ENCODE data around the gene LTBP3.

The LTBP3 gene

GRCh38 chr11:65598258-65598699 lies 40.1 kb upstream of the LTBP3 start:
- no peak for DNase-seq (ENCODE audit: low read depth)
- no peak overlapping the region for H3K4me3 ChIP-seq (ENCODE audit: low read depth, low read length)
- TF ChIP-seq CTCF (IDR thresholded peaks at IDR 0.05; ENCODE audit: low read depth, low read length) (no peak), MYC (IDR thresholded peaks at IDR 0.05; ENCODE audit: low read depth, low read length) (no peak), MAX (IDR thresholded peaks at IDR 0.05; ENCODE audit: low read depth, low read length) (no peak)

GRCh38 chr11:65596520-65596919 lies 38.4 kb upstream of the LTBP3 start:
- DNase-seq (ENCODE audit: low read depth), result no peak
- H3K4me3 ChIP-seq (ENCODE audit: low read depth, low read length), result no peak overlapping the region
- TF ChIP-seq POLR2A (IDR thresholded peaks at IDR 0.05; ENCODE audit: extremely low read depth, insufficient read length) (no peak), MYC (IDR thresholded peaks at IDR 0.05; ENCODE audit: low read depth, low read length) (no peak), CTCF (IDR thresholded peaks at IDR 0.05; ENCODE audit: low read depth, low read length) (no peak), MAX (IDR thresholded peaks at IDR 0.05; ENCODE audit: low read depth, low read length) (no peak)

- DNase-seq (ENCODE audit: low read depth), result no peak
- TF ChIP-seq MYC (IDR thresholded peaks at IDR 0.05; ENCODE audit: low read depth, low read length) (no peak), MAX (IDR thresholded peaks at IDR 0.05; ENCODE audit: low read depth, low read length) (no peak), CTCF (IDR thresholded peaks at IDR 0.05; ENCODE audit: low read depth, low read length) (no peak), POLR2A (IDR thresholded peaks at IDR 0.05; ENCODE audit: extremely low read depth, insufficient read length) (no peak)
- no peak within 1 kb of the TSS for H3K4me3 ChIP-seq (ENCODE audit: low read depth, low read length)
Observed at GRCh38 chr11:65595543-65596281, 37.6 kb upstream of the LTBP3 start, which contains the start of gene KCNK7. TSS of gene KCNK7 (minus strand) at chr11:65595800. CDS start at chr11:65595772, 28 bp downstream.

- no peak for DNase-seq (ENCODE audit: low read depth)
- H3K4me3 ChIP-seq (ENCODE audit: low read depth, low read length), result no peak overlapping the region
- TF ChIP-seq POLR2A (IDR thresholded peaks at IDR 0.05; ENCODE audit: extremely low read depth, insufficient read length) (no peak), CTCF (IDR thresholded peaks at IDR 0.05; ENCODE audit: low read depth, low read length) (no peak), MAX (IDR thresholded peaks at IDR 0.05; ENCODE audit: low read depth, low read length) (no peak), MYC (IDR thresholded peaks at IDR 0.05; ENCODE audit: low read depth, low read length) (no peak)
Observed at GRCh38 chr11:65595131-65595530, 37.0 kb upstream of the LTBP3 start.

- peak; percentile 55 for DNase-seq (ENCODE audit: low read depth)
- TF ChIP-seq POLR2A (IDR thresholded peaks at IDR 0.05; ENCODE audit: extremely low read depth, insufficient read length) (no peak), MAX (IDR thresholded peaks at IDR 0.05; ENCODE audit: low read depth, low read length) (0 out of 2 replicates have a peak, but pooled peaks have one; percentile 11), MYC (IDR thresholded peaks at IDR 0.05; ENCODE audit: low read depth, low read length) (peak; percentile 43; the same call in 1 of the 2 replicates), CTCF (IDR thresholded peaks at IDR 0.05; ENCODE audit: low read depth, low read length) (peak; percentile 84)
Observed at GRCh38 chr11:65593518-65594414, 35.6 kb upstream of the LTBP3 start.

More at GRCh38 chr11:65593518-65594414, 35.6 kb upstream of the LTBP3 start:
- H3K4me3 ChIP-seq (ENCODE audit: low read depth, low read length), result no peak overlapping the region
